Urothelium cell line (cell line): ENCODE data around the gene PARD3B.

Source experiments
- DNase-seq: peaks from one replicate; pipeline ENCODE4 v3.0.0; 2011; ENCODE audit warnings: low spot score, mixed read lengths
- FAIRE-seq: peaks from 2 replicates; lab custom pipeline; 2011; peaks lifted over from hg19 to GRCh38; lab: Jason Lieb, UNC

Gene PARD3B

DNA sequence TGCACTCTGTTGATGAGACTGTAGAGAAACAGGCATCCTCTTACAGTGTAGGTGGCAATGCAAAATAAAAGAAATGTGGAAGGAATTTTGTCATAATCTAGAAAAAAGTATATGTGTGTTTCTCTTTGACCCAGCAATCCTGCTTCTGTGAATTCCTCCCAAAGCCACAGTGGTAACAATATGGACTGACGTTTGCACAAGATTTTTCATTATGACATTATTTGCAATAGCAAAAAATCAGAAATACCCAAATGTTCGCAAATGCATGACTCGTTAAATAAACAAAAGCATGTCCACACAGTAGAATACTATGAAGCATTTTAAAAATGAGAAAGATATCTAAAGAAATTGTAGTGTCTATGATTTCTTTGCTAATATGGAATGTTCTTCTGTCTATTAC, 881.8 kb downstream of the PARD3B start:
- DNase-seq (no peak), FAIRE-seq (no peak)

- no peak for FAIRE-seq
- no peak for DNase-seq
Measured at GRCh38 chr2:205428811-205429210, 883.5 kb downstream of the PARD3B start.

DNA sequence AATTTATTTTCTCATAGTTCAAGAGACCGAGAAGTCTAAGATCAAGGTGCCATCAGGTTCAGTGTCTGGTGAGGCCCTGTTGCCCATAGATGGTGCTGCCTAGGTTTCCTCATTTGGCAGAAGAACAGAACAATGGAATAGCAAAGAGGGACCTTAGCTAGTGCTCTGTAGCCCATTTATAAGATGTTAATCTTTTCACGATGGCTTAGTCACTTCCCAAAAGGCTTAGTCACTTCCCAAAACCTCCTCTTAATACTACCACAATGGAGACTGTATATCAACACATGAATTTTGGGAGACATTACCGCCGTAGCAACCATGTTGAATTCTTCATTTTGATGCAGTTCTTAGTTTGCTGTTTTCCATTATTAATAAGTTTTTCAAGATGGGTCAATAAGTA, 890.7 kb downstream of the PARD3B start:
- FAIRE-seq (no peak), DNase-seq (peak; percentile 20)

- FAIRE-seq (no peak), DNase-seq (no peak)
Measured at GRCh38 chr2:205438241-205438640, 893.0 kb downstream of the PARD3B start.

GRCh38 chr2:205439621-205440020, 894.3 kb downstream of the PARD3B start:
- no peak for DNase-seq
- no peak for FAIRE-seq

DNA sequence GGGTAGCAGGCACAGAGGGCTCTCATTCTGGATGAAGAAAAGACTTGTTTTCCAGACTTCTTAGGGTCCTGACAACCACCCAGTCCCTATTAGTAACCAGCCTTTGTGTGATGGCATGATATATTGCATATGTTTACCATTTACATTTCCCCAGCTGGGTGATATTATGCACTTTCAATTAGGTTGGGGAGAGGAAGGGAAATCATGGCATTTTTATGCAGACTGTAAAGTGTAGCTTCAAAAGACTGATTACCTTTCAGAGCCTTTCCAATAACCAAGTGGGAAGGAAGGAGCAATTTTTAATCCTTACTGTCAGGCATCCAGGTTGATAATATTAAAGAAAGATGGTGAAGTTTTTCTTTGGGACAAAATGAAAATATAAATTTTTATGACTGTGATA, 896.2 kb downstream of the PARD3B start:
- FAIRE-seq (no peak), DNase-seq (no peak)

GRCh38 chr2:205448189-205448588, 902.9 kb downstream of the PARD3B start:
- FAIRE-seq (no peak), DNase-seq (no peak)

DNA sequence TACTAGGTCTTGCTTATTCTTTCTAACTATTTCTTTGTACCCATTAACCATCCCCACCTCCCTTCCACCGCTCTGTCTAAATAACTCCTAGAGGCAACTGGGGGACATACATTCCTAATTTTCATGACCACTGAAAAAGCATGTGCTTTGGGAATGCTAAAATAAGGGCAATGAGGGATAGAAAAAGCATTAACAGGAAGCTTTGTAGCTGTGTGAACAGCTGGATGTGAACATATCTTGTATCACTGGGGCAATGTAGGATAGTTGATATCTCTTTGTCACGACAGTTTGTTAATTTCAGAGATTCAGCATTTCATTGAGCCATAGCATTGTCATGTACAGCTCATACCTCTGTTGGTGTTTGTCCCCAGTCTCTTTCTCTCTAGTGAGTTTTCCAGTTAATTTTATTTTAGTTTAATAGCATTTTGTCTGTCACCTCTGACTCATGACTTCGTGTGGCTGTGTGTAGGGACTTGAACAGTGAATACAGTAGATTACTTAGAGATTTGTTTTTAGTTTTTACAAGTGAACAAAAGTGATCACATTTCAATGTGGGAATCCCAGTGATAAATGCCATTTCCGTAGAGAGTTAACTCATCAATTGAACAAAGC, 906.7 kb downstream of the PARD3B start:
- no peak for DNase-seq
- FAIRE-seq = no peak

DNA sequence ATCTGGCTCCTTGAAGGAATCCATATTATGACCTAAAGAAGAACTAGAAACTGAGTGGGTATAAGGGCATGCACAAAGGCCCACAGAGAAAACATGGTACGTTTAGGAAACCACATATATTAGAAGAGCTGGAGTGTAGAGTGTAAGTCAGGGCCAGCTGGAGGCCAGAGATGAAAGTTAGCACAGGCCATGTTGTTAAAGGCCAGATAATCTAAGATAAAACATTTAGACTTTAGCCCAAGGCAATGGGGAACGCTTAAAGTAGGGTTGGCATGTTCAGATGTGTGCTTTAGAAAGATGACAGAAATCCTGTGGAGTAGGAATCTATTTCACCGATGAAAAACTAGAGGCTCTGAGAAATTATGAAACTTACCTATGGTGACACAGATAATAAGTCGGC, 907.9 kb downstream of the PARD3B start:
- no peak for FAIRE-seq
- no peak for DNase-seq

GRCh38 chr2:205456682-205457081, 911.4 kb downstream of the PARD3B start:
- no peak for FAIRE-seq
- DNase-seq = no peak

- no peak for DNase-seq
- no peak for FAIRE-seq
Measured at GRCh38 chr2:205460217-205460616, 914.9 kb downstream of the PARD3B start.

DNA sequence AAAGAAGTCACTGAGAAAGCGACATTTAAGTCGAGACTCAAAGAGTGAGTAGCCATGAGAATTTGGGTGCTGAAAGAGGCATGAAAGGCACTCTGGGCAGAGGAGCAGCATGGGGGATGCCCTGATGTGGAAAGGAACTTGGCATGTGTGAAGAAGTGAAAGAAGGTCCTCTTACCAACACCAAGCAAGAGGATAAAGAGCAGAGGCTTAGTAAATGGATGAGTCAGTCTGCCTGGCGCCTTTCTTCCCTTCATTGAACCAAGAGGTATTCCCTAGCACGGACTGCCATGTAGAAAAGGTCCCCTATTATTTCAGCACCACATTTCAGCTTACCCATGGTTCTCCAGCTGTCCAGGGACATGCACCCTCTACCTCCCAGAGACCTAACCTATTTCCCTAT, 915.9 kb downstream of the PARD3B start:
- DNase-seq = no peak
- no peak for FAIRE-seq

DNA sequence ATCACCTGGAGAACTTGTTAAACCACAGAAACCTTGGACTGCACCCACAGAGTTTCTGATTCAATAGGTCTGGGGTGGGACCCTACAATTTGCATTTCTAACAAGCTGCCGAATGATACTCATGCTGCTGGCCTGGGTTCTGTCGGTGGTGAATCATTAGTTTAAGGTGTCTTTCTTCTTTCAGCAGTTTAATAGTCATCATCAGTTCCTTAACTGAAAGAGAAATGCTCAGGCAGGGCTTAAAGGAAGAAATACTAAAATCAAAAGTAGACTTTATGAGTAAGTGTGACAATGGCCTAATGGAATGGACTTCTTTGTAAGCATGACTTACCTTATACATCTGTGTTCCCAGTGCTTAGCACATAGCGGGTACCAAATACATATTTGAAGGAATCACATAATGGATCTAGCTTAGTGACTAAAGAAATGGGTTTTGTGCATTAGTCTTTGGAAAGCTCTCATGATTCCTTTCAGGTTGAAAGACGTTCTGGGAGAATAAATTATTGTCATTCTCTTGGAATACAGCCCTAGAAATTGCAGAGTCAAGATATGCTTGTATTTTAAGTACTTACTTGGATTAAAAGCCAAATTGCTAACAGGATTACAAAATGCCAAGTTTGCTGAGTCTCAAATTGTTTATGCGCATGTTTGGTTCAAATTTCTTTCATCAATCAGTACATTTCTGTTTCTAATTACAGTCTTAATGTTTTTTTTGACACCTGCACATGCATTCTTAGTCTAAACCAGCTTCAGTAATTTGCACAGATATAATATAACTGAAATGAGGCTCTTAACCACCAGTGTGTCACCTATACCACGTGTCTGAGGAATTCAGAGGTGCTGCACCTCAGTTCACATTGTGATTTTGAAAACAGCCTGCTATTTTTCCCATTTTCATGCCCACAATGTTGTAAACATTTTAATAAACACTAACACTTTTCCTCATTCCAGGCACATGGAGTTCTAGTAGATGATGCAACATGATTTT, 916.7 kb downstream of the PARD3B start:
- no peak for FAIRE-seq
- no peak for DNase-seq

- DNase-seq = no peak
- no peak for FAIRE-seq
Measured at GRCh38 chr2:205462681-205463345, 917.5 kb downstream of the PARD3B start.

DNA sequence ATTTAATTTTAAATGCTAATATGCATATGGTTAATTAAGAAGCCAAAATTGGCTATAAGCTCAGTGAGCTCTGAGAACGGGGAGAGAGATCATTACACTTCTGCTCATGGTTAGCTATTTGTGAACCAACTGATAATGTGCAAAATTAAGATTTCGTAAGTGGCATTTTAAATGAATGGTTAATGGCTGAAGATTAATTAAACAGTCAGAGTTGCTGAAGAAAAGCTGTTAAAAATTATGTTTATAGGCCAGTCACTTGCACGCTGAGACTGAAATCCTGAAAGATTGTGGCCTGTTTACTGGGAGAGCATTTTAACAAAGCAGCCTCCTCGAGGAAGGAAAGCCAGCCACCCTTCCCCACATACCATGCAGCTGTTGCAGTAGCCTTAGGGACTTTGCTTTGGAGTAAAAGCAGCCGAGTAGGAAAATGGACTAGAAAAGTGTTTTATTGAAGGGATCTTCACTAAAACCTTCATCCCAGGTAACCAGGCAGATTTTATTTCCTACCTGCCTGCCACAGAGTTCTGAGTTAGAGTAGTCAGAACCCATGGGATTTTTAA, 918.3 kb downstream of the PARD3B start:
- DNase-seq = no peak
- FAIRE-seq = no peak

DNA sequence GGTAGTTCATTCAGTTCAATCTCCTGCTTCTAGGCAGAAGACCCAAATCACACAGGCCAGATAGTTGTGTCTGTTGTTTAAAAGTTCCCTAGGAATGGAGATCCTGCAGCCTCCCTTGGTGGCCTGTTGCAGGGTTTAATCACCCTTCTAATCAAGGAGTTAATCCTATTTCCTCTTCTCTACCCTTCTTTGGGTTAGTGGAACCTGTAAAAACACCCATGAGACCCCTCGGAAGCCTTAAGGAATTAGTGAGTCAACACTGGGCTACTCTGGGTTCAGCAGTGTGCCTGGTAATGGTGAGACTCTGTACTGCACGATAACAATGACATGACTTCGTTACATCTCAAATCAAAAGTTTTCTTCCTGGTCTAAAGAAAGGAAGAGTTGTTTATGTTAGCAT, 919.4 kb downstream of the PARD3B start:
- no peak for FAIRE-seq
- DNase-seq = no peak

DNA sequence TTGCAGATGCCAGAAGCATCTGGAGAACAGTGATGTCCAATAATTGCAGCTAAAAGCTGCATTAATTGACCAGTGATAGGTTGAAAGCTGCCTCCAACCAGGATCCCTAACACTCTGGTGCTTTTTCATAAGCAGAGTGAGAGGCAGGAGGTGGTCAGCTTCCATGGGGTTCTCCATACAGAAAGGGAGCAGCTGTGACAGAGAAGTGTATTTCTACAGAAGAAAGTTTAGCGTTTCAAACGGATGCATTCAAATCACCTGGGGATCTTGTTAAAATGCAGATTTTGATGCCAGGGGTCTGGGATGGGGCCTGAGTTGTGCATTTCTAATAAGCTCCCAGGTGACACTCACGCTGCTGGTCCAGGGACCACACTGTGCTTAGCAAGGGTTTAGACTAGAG, 920.5 kb downstream of the PARD3B start:
- FAIRE-seq (no peak), DNase-seq (no peak)

GRCh38 chr2:205471776-205472175, 926.5 kb downstream of the PARD3B start:
- no peak for FAIRE-seq

DNA sequence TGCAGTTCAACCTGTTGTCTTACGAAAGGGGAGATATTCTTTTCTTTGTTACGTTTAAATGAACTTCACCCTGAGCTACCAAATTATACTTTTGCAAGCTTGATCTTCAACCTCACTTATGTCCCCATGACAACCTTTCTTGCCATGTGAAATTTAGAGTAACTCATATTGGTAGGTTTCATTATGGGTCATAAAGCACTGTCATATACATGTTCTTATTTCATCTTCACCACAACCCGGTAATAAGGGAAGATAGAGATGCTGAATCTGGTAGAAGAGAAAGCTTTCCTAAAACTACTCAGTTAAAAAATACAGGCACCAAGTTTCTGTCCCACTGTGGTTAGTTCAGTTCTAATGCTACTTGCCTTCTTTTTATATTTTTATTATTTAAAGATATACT, 928.5 kb downstream of the PARD3B start:
- FAIRE-seq (no peak), DNase-seq (no peak)

More at GRCh38 chr2:205471776-205472175, 926.5 kb downstream of the PARD3B start:
- DNase-seq = no peak

DNA sequence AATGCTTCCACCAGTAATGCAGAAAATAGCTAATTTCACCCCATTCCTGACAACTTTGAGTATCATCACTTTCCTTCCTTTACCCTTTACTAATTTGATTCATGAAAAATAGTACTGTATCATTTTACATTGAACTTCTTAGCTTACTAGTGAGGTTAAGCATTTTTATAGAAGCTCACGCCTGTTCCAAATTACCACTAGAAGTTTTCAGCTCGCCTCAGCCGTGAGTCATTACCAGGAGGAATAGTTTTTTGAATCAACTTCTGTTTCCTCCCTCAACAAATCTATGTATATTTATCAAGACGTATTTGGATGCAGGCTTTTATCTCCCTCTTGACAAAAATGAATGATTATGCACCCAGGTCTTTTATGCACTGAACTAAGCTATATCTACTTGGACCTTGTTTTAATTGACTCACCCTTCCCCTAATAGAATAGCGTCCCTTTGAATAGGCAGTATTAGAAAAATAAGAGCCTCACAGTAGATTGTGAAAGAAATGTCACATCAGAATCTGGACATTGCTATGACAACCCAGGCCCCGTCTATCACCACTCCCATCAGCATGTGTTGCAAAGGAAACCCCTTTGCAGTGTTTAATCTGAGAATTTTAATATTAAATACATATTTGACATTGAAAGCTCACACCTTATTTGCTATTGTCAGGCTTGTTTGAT, 929.6 kb downstream of the PARD3B start:
- FAIRE-seq = no peak
- DNase-seq = no peak

- no peak for FAIRE-seq
Measured at GRCh38 chr2:205475416-205475768, 930.1 kb downstream of the PARD3B start.

More at GRCh38 chr2:205475416-205475768, 930.1 kb downstream of the PARD3B start:
- no peak for DNase-seq
